Upper lobe of left lung (tissue), 6 donors: ENCODE data around the gene ZMYND8. TPM values are rescaled to one million over a fixed set of nuclear protein-coding genes. Genes with fewer than 3 reads are reported as not detected.
A peak's percentile ranks its signal among the peaks of the same experiment; 100 is the strongest.

Source experiments
- ATAC-seq, 2 donors: fragments of 200-7000 bp; cut with Tn5 transposase; one replicate each; pipeline ENCODE4 v1.9.1; 2022; ENCODE audit warnings: mild to moderate bottlenecking in 2 of 2, moderate library complexity in 2 of 2; ENCODE audit not compliant: low FRiP score in 2 of 2
- DNase-seq, 2 donors: peaks; one replicate each; pipeline ENCODE4 v3.0.0-alpha.2; 2019 to 2020
- H3K27ac ChIP-seq, 4 donors: fragments of 200-600 bp; sonication (generic); one replicate each; pipeline ENCODE4 v1.5.1; 2016 to 2019
- H3K27me3 ChIP-seq, 4 donors: fragments of 200-600 bp; sonication (generic); one replicate each; pipeline ENCODE4 v1.5.1; 2017 to 2019
- H3K36me3 ChIP-seq, 4 donors: fragments of 200-600 bp; sonication (generic); one replicate each; pipeline ENCODE4 v1.5.1; 2016 to 2019
- H3K4me1 ChIP-seq, 4 donors: fragments of 200-600 bp; sonication (generic); one replicate each; pipeline ENCODE4 v1.5.1; 2018 to 2019
- H3K4me3 ChIP-seq, 4 donors: fragments of 200-600 bp; sonication (generic); one replicate each; pipeline ENCODE4 v1.5.1; 2017 to 2019; ENCODE audit warnings: mild to moderate bottlenecking in 2 of 4, moderate library complexity in 1 of 4
- H3K9me3 ChIP-seq, 4 donors: fragments of 200-600 bp; sonication (generic); one replicate each; pipeline ENCODE4 v1.5.1; 2018 to 2019
- CTCF ChIP-seq, 6 experiments: fragments of 450-650 bp in 4 of 6; fragments of 200-600 bp in 2 of 6; sonication (generic) in 2 of 6; IDR thresholded peaks; one replicate each; pipeline ENCODE4 v1.5.1; 2016 to 2019; ENCODE audit warnings: antibody characterized with exemption in 6 of 6
- EP300 ChIP-seq, 4 donors: sonication (generic); formaldehyde crosslinking; IDR thresholded peaks; one replicate each; pipeline ENCODE4 v1.5.1; 2017; ENCODE audit warnings: antibody characterized with exemption in 4 of 4, control low read depth in 2 of 4
- POLR2A ChIP-seq, 4 donors: fragments of 450-650 bp; IDR thresholded peaks; one replicate each; pipeline ENCODE4 v1.5.1; 2016 to 2017; ENCODE audit warnings: antibody characterized with exemption in 4 of 4, mild to moderate bottlenecking in 2 of 4
- POLR2AphosphoS5 ChIP-seq, 2 donors: sonication (generic); formaldehyde crosslinking; IDR thresholded peaks; one replicate each; pipeline ENCODE4 v1.5.1; 2017; ENCODE audit warnings: antibody characterized with exemption in 2 of 2
- WGBS, 2 donors: methylation state at CpG; one replicate each; pipeline ENCODE4 v1.1.5; 2017 to 2018; 5-methylcytosine and 5-hydroxymethylcytosine counted together
- total RNA-seq, 6 donors: library from RNA; depleted of rRNA in 4 of 6; stranded (reverse); fragments of >200 nt in 4 of 6; gene quantifications; one replicate each; pipeline versions ENCODE4 v1.1.0 to v1.2.1, GENCODE V29; 2016 to 2021
- donor health status: DM: no; HTN: no; CAD: no; lungs with moderate emphysema.
- donor health status: DM: no; HTN: yes; CAD: no; lungs with severe emphysema.

The ZMYND8 gene
- total RNA-seq, 6 donors from 2014 or later: 24.6 to 120 (median 51.8) TPM

DNA sequence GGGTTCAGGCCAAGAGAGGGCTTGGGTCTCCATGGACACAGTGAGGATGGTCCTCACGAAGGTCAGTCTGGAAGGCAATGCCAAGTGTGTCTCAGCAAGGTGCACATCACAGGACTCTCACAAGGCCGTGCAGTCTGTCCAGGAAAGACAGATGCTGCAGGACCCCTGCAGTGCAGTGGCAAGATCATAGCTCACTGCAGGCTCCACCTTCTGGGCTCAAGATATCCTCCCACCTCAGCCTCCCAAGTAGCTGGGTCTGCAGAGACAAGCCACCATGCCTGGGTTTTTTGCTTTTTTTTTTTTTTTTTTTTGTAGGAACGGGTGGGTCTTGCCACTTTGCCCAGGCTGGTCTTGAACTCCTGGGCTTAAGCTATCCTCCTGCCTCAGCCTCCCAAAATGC lies 26.4 kb downstream of the ZMYND8 start:
- TF ChIP-seq EP300 (IDR thresholded peaks at IDR 0.05) (no peak), POLR2AphosphoS5 (IDR thresholded peaks at IDR 0.05) (no peak), CTCF (IDR thresholded peaks at IDR 0.05) (no peak), POLR2A (IDR thresholded peaks at IDR 0.05) (no peak)
- Histone ChIP-seq H3K27ac (peak overlapping the region in 2 of 4 donors; percentile 59 to 89), H3K36me3 (no peaks in the 10 kb centered on the region), H3K9me3 (no peaks in the 10 kb centered on the region), H3K4me3 (no peak overlapping the region), H3K4me1 (peaks cover 37 to 68% (median 51%) of the 10 kb centered on the region in 4 donors), H3K27me3 (no peaks in the 10 kb centered on the region)
- DNase-seq (no peak), ATAC-seq (no peak)
- 87 to 96% methylated on average over 3 of the region's 3 CpGs for WGBS, 2 donors

GRCh38 chr20:47328129-47328528 lies 28.4 kb downstream of the ZMYND8 start:
- TF ChIP-seq POLR2A (IDR thresholded peaks at IDR 0.05): no peak
- TF ChIP-seq EP300 (IDR thresholded peaks at IDR 0.05): no peak
- no peak for TF ChIP-seq POLR2AphosphoS5 (IDR thresholded peaks at IDR 0.05)
- no peak for TF ChIP-seq CTCF (IDR thresholded peaks at IDR 0.05)
- peaks cover 17 to 59% (median 41%) of the 10 kb centered on the region in 4 donors for H3K4me1 ChIP-seq
- WGBS, 2 donors: 85 to 100% methylated on average over 1 of the region's 1 CpG
- H3K4me3 ChIP-seq: no peak overlapping the region
- no peaks in the 10 kb centered on the region for H3K36me3 ChIP-seq
- ATAC-seq: no peak
- no peaks in the 10 kb centered on the region for H3K27me3 ChIP-seq
- peak overlapping the region; percentile 16 to 89 (median 54) for H3K27ac ChIP-seq
- DNase-seq: no peak
- no peaks in the 10 kb centered on the region for H3K9me3 ChIP-seq

GRCh38 chr20:47327711-47328110 lies 28.8 kb downstream of the ZMYND8 start:
- DNase-seq (no peak), ATAC-seq (no peak)
- no peak for TF ChIP-seq EP300 (IDR thresholded peaks at IDR 0.05)
- TF ChIP-seq CTCF (IDR thresholded peaks at IDR 0.05): no peak
- TF ChIP-seq POLR2AphosphoS5 (IDR thresholded peaks at IDR 0.05): no peak
- TF ChIP-seq POLR2A (IDR thresholded peaks at IDR 0.05): no peak
- Histone ChIP-seq H3K27me3 (no peaks in the 10 kb centered on the region), H3K4me3 (no peak overlapping the region), H3K36me3 (no peaks in the 10 kb centered on the region), H3K4me1 (peaks cover 19 to 59% (median 41%) of the 10 kb centered on the region in 4 donors), H3K9me3 (no peaks in the 10 kb centered on the region), H3K27ac (peak overlapping the region in 2 of 4 donors; percentile 50 to 89)
- WGBS, 2 donors: 94 to 96% methylated on average over 7 of the region's 7 CpGs

- 65 to 71% methylated on average over 10 of the region's 10 CpGs for WGBS, 2 donors
- Histone ChIP-seq H3K27me3 (no peaks in the 10 kb centered on the region), H3K27ac (peak overlapping the region in 3 of 4 donors; percentile 6 to 89 (median 55)), H3K9me3 (no peaks in the 10 kb centered on the region), H3K4me1 (peaks cover 25 to 59% (median 47%) of the 10 kb centered on the region in 4 donors), H3K4me3 (no peak overlapping the region), H3K36me3 (no peaks in the 10 kb centered on the region)
- DNase-seq: no peak
- ATAC-seq: no peak
- TF ChIP-seq POLR2A (IDR thresholded peaks at IDR 0.05) (no peak), POLR2AphosphoS5 (IDR thresholded peaks at IDR 0.05) (no peak), CTCF (IDR thresholded peaks at IDR 0.05) (no peak), EP300 (IDR thresholded peaks at IDR 0.05) (no peak)
These were observed 29.7 kb downstream of the ZMYND8 start for GRCh38 chr20:47326658-47327268.

DNA sequence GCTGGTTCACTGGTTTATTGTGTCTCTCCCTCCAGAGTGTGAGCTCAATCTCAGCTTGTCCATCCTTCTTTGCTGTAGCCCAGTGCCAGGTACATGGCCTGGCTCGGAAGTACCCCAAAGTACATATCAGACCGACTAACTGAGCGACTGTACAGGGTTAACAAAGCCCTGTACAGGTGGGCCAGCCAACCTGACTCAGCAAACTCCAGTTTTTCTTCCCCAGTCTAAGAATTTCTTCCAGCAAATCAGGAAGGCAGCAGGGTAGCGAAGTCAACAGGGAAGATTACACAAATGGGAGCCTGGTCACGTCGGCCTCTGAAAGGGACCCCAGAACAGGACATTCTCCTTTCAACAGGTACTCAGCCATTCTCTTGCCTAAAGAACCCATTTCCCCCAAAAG lies 31.3 kb downstream of the ZMYND8 start:
- TF ChIP-seq POLR2A (IDR thresholded peaks at IDR 0.05): no peak
- TF ChIP-seq POLR2AphosphoS5 (IDR thresholded peaks at IDR 0.05): no peak
- no peak for TF ChIP-seq CTCF (IDR thresholded peaks at IDR 0.05)
- TF ChIP-seq EP300 (IDR thresholded peaks at IDR 0.05): no peak
- H3K4me1 ChIP-seq: peaks cover 24 to 62% (median 48%) of the 10 kb centered on the region in 4 donors
- ATAC-seq: no peak
- no peaks in the 10 kb centered on the region for H3K36me3 ChIP-seq
- no peaks in the 10 kb centered on the region for H3K27me3 ChIP-seq
- 79 to 88% methylated on average over 6 of the region's 6 CpGs for WGBS, 2 donors
- H3K9me3 ChIP-seq: no peaks in the 10 kb centered on the region
- peak overlapping the region in 1 of 4 donors; percentile 33 for H3K27ac ChIP-seq
- H3K4me3 ChIP-seq: no peak overlapping the region
- no peak for DNase-seq
